Adrenal gland (tissue), 5 donors: ENCODE measurements around the gene TLK2.
"Not testable (repeated sequence)": the region's sequence is repeated elsewhere in the genome, so short reads cannot be mapped to it uniquely, and the experiment has no call there.

ENCODE experiments used
- POLR2A ChIP-seq, 2 donors: fragments of 450-650 bp; IDR thresholded peaks; one replicate each; pipeline ENCODE4 v1.6.1; 2017; ENCODE audit warnings: antibody characterized with exemption in 2 of 2, mild to moderate bottlenecking in 2 of 2, moderate library complexity in 1 of 2
- TF ChIP-seq, protein P1 (sequence below), 6 experiments: fragments of 450-650 bp in 4 of 6; fragments of 200-600 bp in 2 of 6; sonication (generic) in 1 of 6; IDR thresholded peaks; 1 replicate in 5 of 6; 2 replicates in 1 of 6; pipeline versions ENCODE4 v1.5.1 to v1.8.0; 2016 to 2021; ENCODE audit warnings: antibody characterized with exemption in 6 of 6, mild to moderate bottlenecking in 2 of 6, moderate library complexity in 1 of 6
- donor health status: DM: no; HTN: no; CAD: no.

DNA sequence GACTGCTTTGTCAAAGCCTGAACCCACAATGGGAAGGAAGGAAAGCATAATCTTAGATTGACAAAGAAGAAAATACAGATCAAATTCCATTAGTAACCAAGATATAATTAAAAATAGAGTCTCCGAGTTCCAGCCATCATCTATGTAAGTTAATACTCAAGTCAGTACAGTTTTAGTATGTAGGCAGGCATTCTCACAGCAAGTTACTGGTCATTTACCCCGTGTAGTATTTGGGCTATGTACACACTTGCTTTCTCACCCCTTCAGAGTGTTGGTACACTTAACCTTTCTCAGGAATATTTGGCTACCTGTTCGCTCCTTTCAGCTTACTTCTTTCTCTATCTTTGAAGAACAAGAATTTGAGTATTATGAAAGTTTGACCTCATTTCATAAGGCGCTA lies 57.9 kb downstream of the TLK2 start:
- TF ChIP-seq, protein P1, sequence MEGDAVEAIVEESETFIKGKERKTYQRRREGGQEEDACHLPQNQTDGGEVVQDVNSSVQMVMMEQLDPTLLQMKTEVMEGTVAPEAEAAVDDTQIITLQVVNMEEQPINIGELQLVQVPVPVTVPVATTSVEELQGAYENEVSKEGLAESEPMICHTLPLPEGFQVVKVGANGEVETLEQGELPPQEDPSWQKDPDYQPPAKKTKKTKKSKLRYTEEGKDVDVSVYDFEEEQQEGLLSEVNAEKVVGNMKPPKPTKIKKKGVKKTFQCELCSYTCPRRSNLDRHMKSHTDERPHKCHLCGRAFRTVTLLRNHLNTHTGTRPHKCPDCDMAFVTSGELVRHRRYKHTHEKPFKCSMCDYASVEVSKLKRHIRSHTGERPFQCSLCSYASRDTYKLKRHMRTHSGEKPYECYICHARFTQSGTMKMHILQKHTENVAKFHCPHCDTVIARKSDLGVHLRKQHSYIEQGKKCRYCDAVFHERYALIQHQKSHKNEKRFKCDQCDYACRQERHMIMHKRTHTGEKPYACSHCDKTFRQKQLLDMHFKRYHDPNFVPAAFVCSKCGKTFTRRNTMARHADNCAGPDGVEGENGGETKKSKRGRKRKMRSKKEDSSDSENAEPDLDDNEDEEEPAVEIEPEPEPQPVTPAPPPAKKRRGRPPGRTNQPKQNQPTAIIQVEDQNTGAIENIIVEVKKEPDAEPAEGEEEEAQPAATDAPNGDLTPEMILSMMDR (IDR thresholded peaks at IDR 0.05), result not testable (repeated sequence)
- TF ChIP-seq POLR2A (IDR thresholded peaks at IDR 0.05), result not testable (repeated sequence)
